Measurements from ENCODE around the gene FBF1.
"Not testable (repeated sequence)": the region's sequence is repeated elsewhere in the genome, so short reads cannot be mapped to it uniquely, and the experiment has no call there.

FBF1 gene

DNA sequence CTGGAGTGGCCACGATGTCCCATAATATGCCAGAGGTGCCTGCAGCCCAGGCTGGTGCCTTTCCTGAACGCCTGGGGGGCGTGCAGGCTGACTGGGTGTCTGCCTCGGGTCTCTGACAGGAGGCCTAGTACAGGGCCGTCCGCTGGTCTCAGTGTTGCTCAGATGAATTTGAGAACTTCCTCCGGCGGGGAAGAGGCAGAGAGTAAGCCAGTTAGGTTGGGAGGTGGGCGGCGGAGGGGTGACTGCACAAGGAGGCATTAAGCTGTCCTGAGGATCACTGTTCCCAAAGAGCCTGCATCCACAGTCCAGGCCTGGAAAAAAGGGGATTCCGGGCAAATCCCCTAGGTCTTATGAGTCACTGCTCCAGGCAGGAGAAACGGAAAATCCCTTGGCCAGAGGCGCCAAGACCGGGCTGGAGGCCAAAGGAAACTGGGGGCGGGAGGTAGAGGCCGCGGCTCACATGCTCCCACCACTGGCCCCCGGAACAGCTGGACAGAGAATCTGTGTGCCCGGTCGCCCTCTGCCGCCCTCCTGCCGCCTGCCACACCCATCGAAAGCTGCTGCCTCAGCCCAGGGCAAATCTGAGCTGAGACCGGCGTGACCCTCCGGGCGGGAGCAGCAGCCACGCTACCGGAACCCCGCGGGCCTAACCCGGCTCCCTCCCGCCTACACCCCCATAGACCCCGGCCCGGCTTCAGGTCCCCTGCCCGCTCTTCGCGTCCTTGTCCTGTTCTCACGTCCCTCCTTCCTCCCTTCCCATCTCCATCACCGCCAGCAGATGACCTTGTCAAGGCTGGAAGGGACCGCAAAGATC is 63.7 kb downstream of the FBF1 start:
- DNase-seq (ENCODE audit: low read depth in 1 of 2, low spot score in 1 of 2) = peak in 1 of 2 donors; percentile 22

DNA sequence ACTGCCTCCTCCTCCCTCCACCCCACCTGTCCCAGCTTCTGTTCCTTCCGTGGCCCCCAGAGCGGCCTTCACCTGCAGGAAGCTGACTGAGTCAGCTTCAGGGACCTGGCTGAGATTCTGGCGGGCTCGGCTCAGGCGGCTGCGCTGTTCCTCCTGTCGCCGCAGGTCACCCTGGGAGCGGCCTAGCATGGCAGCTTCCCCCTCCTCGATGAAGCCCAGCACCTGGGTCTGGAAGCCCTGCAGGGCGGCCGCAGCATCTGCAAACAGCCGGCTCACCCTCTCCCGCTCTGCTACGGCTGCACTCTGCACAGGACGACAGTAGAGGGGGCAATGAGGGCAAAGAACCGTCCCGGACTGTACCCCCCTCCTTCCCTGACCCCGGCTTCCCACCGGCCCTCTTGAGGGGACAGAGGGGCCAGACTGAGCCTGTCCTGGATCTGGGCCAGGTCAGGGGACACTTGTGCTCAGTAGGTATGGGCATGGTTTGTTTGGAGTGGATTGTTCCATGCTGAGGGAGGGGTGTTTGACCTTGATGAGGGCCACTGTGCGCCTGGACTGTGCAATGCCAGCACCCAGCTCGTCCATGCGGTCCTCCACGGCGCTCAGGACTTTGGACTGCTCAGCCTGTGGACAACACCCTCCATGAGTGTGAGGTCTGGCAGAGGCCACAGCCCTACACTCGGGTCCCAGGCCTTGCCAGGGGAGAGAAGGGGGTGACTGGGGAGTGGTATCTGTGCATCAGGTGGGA is 64.5 kb downstream of the FBF1 start:
- DNase-seq (ENCODE audit: low read depth in 1 of 2, low spot score in 1 of 2) = peak; percentile 46 to 61

DNA sequence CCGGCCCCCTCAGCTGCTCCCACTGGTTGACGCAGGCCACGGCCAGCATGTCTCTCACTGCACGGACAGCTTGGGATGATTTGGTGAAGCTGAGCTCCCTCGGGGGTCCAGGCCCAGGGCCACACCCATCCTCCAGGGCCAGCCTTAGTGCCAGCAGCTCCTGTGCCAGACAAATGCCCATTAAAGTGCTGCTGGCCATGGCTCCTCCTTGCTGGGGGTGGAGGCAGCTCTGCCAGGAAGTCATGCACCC is 65.0 kb downstream of the FBF1 start:
- peak in 1 of 2 donors; percentile 13 for DNase-seq (ENCODE audit: low read depth in 1 of 2, low spot score in 1 of 2)

GRCh38 chr17:75875182-75875939 is 65.5 kb downstream of the FBF1 start:
- DNase-seq (ENCODE audit: low read depth in 1 of 2, low spot score in 1 of 2) = no peak

DNA sequence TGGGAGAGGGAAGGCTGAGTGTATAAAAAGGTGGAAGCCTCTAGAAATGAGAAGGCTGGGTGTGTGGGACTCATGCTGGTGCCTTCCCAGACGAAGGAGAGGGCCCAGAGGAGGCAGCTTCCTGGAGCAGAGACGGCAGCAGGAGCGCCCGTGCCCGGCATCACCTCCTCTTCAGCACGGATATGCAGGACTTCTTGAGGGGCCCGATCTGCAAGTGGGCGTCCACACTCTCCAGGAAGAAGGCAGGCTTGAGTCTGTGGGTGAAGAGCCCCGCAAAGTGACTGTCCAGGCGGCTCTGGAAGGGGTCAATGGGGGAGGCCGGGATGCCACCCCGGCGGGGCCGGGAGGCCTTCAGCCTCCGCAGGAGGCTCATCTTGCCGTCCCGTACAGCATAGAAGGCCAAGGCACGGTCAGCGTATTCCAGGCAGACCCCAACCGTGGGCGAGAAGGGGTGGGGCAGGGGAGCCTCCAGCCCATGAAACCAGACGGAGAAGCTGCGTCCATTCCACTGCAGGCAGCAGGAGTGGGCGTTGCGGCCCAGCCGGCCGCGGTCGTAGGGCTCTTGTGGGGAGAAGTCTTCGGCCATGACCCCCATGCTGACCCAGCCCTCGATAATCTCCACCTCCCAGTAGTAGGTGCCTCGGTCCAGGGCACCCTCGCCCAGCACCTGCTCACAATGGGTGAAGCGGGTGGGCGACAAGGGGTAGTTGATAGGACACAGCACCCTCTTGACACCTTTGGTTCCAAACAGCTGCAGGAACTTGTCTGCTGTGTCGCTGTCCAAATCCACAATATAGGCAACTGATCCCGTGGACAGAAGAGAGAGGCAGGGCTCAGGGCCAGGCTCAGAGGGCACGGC is 66.3 kb downstream of the FBF1 start:
- DNase-seq (ENCODE audit: low read depth in 1 of 2, low spot score in 1 of 2) = no peak

GRCh38 chr17:75873587-75874322 is 67.1 kb downstream of the FBF1 start:
- no peak for DNase-seq (ENCODE audit: low read depth in 1 of 2, low spot score in 1 of 2)

DNA sequence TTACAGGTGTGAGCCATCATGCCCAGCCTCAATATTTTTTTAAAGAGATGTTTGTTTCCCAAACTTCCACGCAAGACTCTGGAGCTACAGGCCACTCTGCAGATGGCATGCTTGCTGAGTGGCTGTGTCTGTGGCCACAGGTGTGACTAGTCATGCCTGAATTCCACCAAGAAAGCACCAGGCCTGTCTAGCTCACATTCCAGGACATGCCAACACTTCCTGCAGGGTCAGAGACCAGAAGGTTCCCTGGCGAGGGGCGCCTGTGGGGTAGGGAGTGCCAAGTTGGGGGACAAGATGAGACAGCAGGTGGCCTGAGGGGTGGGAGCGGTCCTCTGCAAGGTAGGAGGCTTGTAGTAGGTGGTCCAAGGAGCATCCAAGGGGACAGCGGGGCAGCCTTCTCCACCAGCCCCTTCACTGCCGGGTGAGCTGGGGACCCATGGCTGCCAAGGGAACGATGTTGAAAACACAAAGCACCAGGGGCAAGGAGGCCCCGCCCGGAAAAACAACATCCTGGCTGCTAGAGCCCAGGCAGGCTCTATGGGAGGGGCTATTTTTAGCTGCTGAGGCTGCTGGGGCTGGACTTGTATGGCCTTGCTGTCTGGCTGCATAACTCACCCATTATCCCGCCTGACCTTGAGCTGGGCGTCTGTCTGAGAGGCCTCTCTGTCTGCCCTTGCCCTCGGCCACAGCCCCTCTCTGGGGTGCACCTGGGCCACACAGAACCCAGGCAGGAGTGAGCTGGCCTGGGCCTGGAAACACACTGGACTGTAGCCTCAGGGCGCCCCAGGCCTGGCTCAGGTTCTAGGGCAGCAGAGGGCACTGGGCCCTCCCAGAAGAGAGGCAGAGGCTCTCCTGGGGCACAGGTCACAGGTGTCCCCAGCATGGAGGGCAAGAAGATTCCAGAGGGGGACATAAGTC is 68.1 kb downstream of the FBF1 start:
- DNase-seq (ENCODE audit: low read depth in 1 of 2, low spot score in 1 of 2) = peak in 1 of 2 donors; percentile 51

DNA sequence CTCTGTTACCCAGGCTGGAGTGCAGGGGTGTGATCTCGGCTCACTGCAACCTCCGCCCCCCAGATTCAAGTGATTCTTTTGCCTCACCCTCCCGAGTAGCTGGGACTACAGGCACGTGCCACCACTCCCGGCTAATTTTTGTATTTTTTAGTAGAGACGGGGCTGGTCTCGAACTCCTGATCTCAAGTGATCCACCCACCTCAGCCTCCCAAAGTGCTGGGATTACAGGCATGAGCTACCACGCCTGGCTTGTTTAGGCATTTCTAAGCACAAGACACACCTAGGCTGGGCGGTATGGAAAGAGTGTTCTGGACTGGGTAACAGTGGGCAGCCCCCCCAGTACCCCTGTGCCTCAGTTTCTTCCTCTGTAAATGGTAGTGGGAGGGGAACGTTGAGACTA is 70.6 kb downstream of the FBF1 start:
- DNase-seq (ENCODE audit: low read depth in 1 of 2, low spot score in 1 of 2) = not testable (repeated sequence)

DNA sequence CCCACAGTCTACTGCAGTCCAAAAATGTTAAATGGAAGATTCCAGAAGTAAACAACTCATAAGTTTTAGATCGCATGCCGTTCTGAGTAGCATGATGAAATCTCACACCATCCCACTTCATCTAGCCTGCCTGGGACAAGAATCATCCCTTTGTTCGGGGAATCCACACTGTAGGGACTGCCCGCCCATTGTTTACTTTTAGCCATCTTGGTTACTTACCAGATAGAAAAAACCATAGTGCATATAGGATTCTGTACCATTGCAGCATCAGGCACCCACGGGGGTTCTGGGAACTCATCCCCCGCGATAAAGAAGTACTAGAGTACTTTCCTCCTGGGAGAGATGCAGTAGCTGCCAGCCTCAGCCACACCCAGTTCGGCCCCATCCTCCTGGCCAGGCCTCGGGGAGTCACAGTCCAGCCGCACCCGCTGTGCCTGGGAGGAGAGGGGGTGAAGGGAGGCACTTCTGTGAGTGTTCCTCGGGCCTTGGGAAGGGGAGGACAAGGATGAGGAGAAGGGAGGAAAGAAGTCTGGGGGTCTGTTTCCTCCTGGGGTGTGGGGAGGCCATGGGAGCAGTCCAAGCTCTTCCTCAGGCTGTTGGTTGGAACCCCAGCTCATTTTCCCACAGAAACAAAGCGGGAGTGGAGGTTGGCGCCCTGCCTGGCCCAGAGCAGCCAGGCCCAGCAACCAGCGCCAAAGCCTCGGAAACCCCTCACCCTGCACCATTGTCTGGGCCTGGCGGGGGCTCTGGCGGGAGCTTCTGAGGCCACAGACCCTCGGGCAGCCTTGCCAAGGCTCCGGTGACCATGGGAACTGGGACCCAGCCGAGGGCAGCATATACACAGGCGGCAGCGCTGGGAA is 71.3 kb downstream of the FBF1 start:
- no peak for DNase-seq (ENCODE audit: low read depth in 1 of 2, low spot score in 1 of 2)

DNA sequence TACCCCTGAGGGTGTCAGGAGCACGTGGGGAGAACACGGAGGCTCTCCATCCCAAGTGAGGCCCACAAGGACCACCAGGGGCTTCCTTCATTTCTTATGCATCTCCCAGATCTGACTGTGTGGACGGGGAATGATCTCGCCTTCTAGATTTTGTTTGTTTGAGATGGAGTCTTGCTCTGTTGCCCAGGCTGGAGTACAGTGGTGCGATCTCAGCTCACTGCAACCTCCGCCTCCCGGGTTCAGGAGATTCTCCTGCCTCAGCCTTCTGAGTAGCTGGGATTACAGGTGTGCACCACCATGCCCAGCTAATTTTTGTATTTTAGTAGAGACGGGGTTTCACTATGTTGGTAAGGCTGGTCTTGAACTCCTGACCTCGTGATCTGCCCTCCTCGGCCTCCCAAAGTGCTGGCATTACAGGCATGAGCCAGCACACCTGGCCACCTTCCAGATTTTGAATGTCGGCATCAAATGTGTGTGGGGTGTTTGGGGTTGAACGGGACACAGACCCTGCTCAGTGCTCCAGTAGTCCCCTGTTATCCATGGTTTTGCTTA is 72.0 kb downstream of the FBF1 start:
- DNase-seq (ENCODE audit: low read depth in 1 of 2, low spot score in 1 of 2) = not testable (repeated sequence)

DNA sequence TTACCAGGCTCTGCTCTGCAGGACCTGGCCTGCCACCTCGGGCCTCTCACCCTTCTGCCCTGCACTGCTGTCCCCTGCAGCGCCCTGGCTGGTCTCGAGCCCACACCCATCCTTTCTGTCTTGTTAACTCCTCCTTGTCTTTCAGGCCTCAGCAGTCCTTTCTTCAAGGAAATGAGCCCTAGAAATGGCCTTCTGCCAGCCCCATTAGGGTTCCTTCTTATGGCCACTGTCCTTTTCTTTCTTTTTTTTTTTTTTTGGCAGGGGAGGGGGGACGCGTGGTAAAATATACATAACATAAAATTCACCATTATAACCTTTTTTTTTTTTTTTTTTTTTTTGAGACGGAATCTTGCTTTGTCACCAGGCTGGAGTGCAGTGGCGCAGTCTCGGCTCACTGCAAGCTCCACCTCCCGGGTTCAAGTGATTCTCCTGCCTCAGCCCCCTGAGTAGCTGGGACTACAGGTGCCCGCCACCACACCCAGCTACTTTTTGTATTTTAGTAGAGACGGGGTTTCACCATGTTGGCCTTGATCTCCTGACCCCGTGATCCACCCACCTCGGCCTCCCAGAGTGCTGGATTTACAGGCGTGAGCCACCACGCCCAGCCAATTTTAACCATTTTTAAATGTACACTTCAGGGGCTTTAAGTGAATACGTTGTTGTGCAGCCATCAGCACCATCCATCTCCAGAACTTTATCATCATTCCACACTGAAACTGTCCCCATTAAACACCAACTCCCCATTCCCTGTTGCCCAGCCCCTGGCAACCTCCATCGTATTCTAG is 75.2 kb downstream of the FBF1 start:
- not testable (repeated sequence) for DNase-seq (ENCODE audit: low read depth in 1 of 2, low spot score in 1 of 2)

GRCh38 chr17:75864887-75865286 is 76.0 kb downstream of the FBF1 start:
- DNase-seq (ENCODE audit: low read depth in 1 of 2, low spot score in 1 of 2) = not testable (repeated sequence)

DNA sequence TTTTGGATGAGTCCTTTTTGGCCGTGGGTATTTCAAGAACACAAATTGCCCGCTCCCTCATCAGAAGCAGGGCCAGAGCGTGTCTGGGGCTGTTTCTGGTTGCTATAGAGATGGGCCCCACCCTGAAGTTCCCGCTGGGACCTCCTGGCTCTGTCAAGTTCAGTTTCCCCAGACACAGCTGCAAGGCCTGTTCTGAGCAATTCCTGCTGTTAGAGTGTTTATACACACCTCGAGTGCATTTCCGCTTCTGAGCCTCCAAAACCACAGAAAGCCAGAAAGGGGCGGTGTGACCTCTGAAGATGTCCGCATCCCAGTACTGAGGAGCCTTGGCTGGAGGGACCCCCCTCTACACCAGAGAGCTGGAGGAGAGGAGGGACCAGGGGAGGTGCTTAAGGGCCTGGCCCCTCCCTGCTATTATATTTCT is 76.4 kb downstream of the FBF1 start:
- no peak for DNase-seq (ENCODE audit: low read depth in 1 of 2, low spot score in 1 of 2)

- no peak for DNase-seq (ENCODE audit: low read depth in 1 of 2, low spot score in 1 of 2)
Observed at GRCh38 chr17:75861927-75862317, 78.9 kb downstream of the FBF1 start.
